ENCODE results near the gene TMEM222.

GRCh38 chr1:27303509-27303908 lies 18.5 kb upstream of the TMEM222 start:
- TF ChIP-seq CTCF (IDR thresholded peaks at IDR 0.05) (no peak), EZH2 (IDR thresholded peaks at IDR 0.05) (no peak), EZH2phosphoT487 (IDR thresholded peaks at IDR 0.05) (no peak)
